K562 treated with DMSO at 1 percent for 24 hours (cell line): ENCODE results near the gene PRB4. TPM values are rescaled to one million over a fixed set of nuclear protein-coding genes. Genes with fewer than 3 reads are reported as not detected.

Source experiments
- total RNA-seq: library from RNA; unstranded; fragments of 300-600 nt; gene quantifications from 2 replicates; pipeline ENCODE4 v1.2.3, GENCODE V29; 2022; ENCODE audit warnings: low read depth; ENCODE audit not compliant: insufficient read depth

PRB4 gene
- not detected in 2 replicates for total RNA-seq

GRCh38 chr12:11310336-11310735, at the start of gene PRB4:
Gene PRB4 (minus strand): TSS chr12:11310436. CDS start chr12:11310398, 38 bp downstream.

GRCh38 chr12:11269607-11270006, 40.6 kb downstream of the PRB4 start, which contains the start of gene PRB3:
Gene PRB3 (minus strand): TSS chr12:11269707. CDS start chr12:11269669, 38 bp downstream.

Other genes with a start within 250 kb of the PRB4 start
- gene TAS2R46, start 248.1 kb downstream of the PRB4 start, total RNA-seq, result not detected in 2 replicates
- gene TAS2R43, start 218.1 kb downstream of the PRB4 start, total RNA-seq, result not detected in 2 replicates
- gene TAS2R30, start 175.8 kb downstream of the PRB4 start, total RNA-seq, result not detected in 2 replicates
- 9.0 and 9.7 TPM in 2 replicates for gene SMIM10L1, start 139.2 kb downstream of the PRB4 start, total RNA-seq
- gene TAS2R42, start 123.5 kb downstream of the PRB4 start, total RNA-seq, result not detected in 2 replicates
- 0.39 TPM in 1 of 2 replicates, not detected in the other for gene PRB3, start 40.7 kb downstream of the PRB4 start, total RNA-seq
- not detected in 2 replicates for gene PRB2, start 85.1 kb upstream of the PRB4 start, total RNA-seq